ENCODE data around the gene HOXA7. TPM values are rescaled to one million over a fixed set of nuclear protein-coding genes. Genes with fewer than 3 reads are reported as not detected.
A peak's percentile ranks its signal among the peaks of the same experiment; 100 is the strongest.

Gene HOXA7
- total RNA-seq, 2 donors from 2014 or later: 0.28 to 0.54 TPM

- no peak for DNase-seq (ENCODE audit: low spot score)
- no peaks in the 10 kb centered on the region for H3K9me3 ChIP-seq
- no peaks in the 10 kb centered on the region for H3K27me3 ChIP-seq (replicated peaks; ENCODE audit: insufficient read depth)
- peaks cover 32 to 78% of the 10 kb centered on the region in 2 donors for H3K4me1 ChIP-seq (ENCODE audit: control insufficient read depth in 1 of 2, low read depth in 2 of 2)
- H3K36me3 ChIP-seq: no peaks in the 10 kb centered on the region
- peak overlapping the region; percentile 87 to 96 for H3K27ac ChIP-seq
- H3K4me3 ChIP-seq: peak overlapping the region; percentile 99
- TF ChIP-seq CTCF (IDR thresholded peaks at IDR 0.05): no peak
- ATAC-seq (ENCODE audit: insufficient number of reproducible peaks, low FRiP score, low read depth): no peak
These were observed 48.8 kb downstream of the HOXA7 start for GRCh38 chr7:27107391-27108381.

- no peaks in the 10 kb centered on the region for H3K27me3 ChIP-seq (replicated peaks; ENCODE audit: insufficient read depth)
- no peak for TF ChIP-seq CTCF (IDR thresholded peaks at IDR 0.05)
- ATAC-seq (ENCODE audit: insufficient number of reproducible peaks, low FRiP score, low read depth) (no peak), DNase-seq (ENCODE audit: low spot score) (no peak)
- H3K4me3 ChIP-seq: peak overlapping the region; percentile 99
- peak overlapping the region; percentile 87 to 96 for H3K27ac ChIP-seq
- H3K4me1 ChIP-seq (ENCODE audit: control insufficient read depth in 1 of 2, low read depth in 2 of 2): peaks cover 26 to 74% of the 10 kb centered on the region in 2 donors
- no peaks in the 10 kb centered on the region for H3K36me3 ChIP-seq
- H3K9me3 ChIP-seq: no peaks in the 10 kb centered on the region
These were observed 49.6 kb downstream of the HOXA7 start for GRCh38 chr7:27106901-27107240.

- no peak for TF ChIP-seq CTCF (IDR thresholded peaks at IDR 0.05)
- Histone ChIP-seq H3K27me3 (replicated peaks; ENCODE audit: insufficient read depth) (no peaks in the 10 kb centered on the region), H3K4me1 (ENCODE audit: control insufficient read depth in 1 of 2, low read depth in 2 of 2) (peaks cover 25 to 68% of the 10 kb centered on the region in 2 donors), H3K27ac (peak overlapping the region; percentile 87 to 96), H3K4me3 (peak overlapping the region; percentile 99), H3K36me3 (no peaks in the 10 kb centered on the region), H3K9me3 (no peaks in the 10 kb centered on the region)
- DNase-seq (ENCODE audit: low spot score) (no peak), ATAC-seq (ENCODE audit: insufficient number of reproducible peaks, low FRiP score, low read depth) (no peak)
These were observed 50.1 kb downstream of the HOXA7 start for GRCh38 chr7:27106181-27106900.

- Histone ChIP-seq H3K27me3 (replicated peaks; ENCODE audit: insufficient read depth) (no peaks in the 10 kb centered on the region), H3K36me3 (no peaks in the 10 kb centered on the region), H3K9me3 (no peaks in the 10 kb centered on the region), H3K27ac (peak overlapping the region; percentile 87 to 96), H3K4me3 (peak overlapping the region; percentile 99), H3K4me1 (ENCODE audit: control insufficient read depth in 1 of 2, low read depth in 2 of 2) (peaks cover 25 to 65% of the 10 kb centered on the region in 2 donors)
- ATAC-seq (ENCODE audit: insufficient number of reproducible peaks, low FRiP score, low read depth): no peak
- no peak for DNase-seq (ENCODE audit: low spot score)
- TF ChIP-seq CTCF (IDR thresholded peaks at IDR 0.05): no peak
These were observed 51.0 kb downstream of the HOXA7 start for GRCh38 chr7:27105301-27106031.
